Measurements from ENCODE around the gene ZNF680. TPM values are rescaled to one million over a fixed set of nuclear protein-coding genes. Genes with fewer than 3 reads are reported as not detected.

ZNF680 gene
- total RNA-seq, 1 donor from 2014 or later = not detected

DNA sequence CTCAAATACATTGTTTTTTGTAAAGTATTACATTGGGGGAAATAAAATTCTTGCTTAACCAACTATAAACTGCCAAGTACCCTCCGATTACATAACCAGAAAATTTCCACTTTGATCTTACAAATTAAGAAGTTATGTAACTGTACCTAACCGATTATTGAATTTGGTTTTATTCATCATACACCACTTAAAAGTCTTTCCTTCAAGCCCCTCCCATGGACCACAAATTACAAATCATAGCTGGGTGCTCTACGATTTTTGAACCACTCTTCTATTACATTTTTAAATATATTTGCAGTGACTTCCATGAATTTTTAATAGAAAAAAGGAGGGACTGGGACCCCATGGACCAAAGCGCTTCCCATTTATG, 630 bp downstream of the ZNF680 start:
- TF ChIP-seq EZH2phosphoT487 (IDR thresholded peaks at IDR 0.05) (no peak), EZH2 (IDR thresholded peaks at IDR 0.05) (no peak)
- TF ChIP-seq, protein P1, sequence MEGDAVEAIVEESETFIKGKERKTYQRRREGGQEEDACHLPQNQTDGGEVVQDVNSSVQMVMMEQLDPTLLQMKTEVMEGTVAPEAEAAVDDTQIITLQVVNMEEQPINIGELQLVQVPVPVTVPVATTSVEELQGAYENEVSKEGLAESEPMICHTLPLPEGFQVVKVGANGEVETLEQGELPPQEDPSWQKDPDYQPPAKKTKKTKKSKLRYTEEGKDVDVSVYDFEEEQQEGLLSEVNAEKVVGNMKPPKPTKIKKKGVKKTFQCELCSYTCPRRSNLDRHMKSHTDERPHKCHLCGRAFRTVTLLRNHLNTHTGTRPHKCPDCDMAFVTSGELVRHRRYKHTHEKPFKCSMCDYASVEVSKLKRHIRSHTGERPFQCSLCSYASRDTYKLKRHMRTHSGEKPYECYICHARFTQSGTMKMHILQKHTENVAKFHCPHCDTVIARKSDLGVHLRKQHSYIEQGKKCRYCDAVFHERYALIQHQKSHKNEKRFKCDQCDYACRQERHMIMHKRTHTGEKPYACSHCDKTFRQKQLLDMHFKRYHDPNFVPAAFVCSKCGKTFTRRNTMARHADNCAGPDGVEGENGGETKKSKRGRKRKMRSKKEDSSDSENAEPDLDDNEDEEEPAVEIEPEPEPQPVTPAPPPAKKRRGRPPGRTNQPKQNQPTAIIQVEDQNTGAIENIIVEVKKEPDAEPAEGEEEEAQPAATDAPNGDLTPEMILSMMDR (IDR thresholded peaks at IDR 0.05) = no peak
- Histone ChIP-seq H3K27me3 (no peaks in the 10 kb centered on the region), H3K9me3 (ENCODE audit: low read depth) (peaks cover 15% of the 10 kb centered on the region), H3K27ac (no peak overlapping the region), H3K4me2 (no peak overlapping the region), H3K4me3 (no peak overlapping the region), H3F3A (ENCODE audit: low read depth) (no peaks in the 10 kb centered on the region), H3K36me3 (peaks cover 3% of the 10 kb centered on the region), H3K9ac (no peak overlapping the region), H3K4me1 (no peaks in the 10 kb centered on the region), H4K20me1 (ENCODE audit: low read depth) (no peaks in the 10 kb centered on the region), H3K79me2 (ENCODE audit: low read depth) (no peaks in the 10 kb centered on the region), H2AFZ (replicated peaks) (no peak overlapping the region)
- peaks cover 51% of the 10 kb centered on the region for H3K9me3 Mint-ChIP-seq
- no peaks in the 10 kb centered on the region for H3K4me1 Mint-ChIP-seq
- no peak for DNase-seq (ENCODE audit: low spot score)
- H3K27me3 Mint-ChIP-seq (ENCODE audit: insufficient read depth, low read depth) = peaks cover 8% of the 10 kb centered on the region
- peak overlapping the region; percentile 97 for H3K4me3 Mint-ChIP-seq
- H3K36me3 Mint-ChIP-seq = peaks cover 22% of the 10 kb centered on the region
- H3K27ac Mint-ChIP-seq = no peak overlapping the region

GRCh38 chr7:64559206-64559605, 3.7 kb downstream of the ZNF680 start:
- no peak overlapping the region for H3K27ac ChIP-seq
- peaks cover 43% of the 10 kb centered on the region for H3K36me3 Mint-ChIP-seq
- H3K4me3 ChIP-seq = no peak overlapping the region
- no peaks in the 10 kb centered on the region for H3K4me1 Mint-ChIP-seq
- no peaks in the 10 kb centered on the region for H3K36me3 ChIP-seq
- no peaks in the 10 kb centered on the region for H3K27me3 ChIP-seq
- no peak for DNase-seq (ENCODE audit: low spot score)
- TF ChIP-seq EZH2 (IDR thresholded peaks at IDR 0.05) = no peak
- TF ChIP-seq, protein P1 (IDR thresholded peaks at IDR 0.05) = no peak
- no peak for TF ChIP-seq EZH2phosphoT487 (IDR thresholded peaks at IDR 0.05)
- H3K4me1 ChIP-seq = no peaks in the 10 kb centered on the region
- no peak overlapping the region for H3K27ac Mint-ChIP-seq
- H3K9me3 ChIP-seq (ENCODE audit: low read depth) = peaks cover 28% of the 10 kb centered on the region
- peaks cover 66% of the 10 kb centered on the region for H3K9me3 Mint-ChIP-seq
- H3K9ac ChIP-seq = no peak overlapping the region
- no peaks in the 10 kb centered on the region for H4K20me1 ChIP-seq (ENCODE audit: low read depth)
- peaks cover 9% of the 10 kb centered on the region for H3K27me3 Mint-ChIP-seq (ENCODE audit: insufficient read depth, low read depth)
- no peaks in the 10 kb centered on the region for H3F3A ChIP-seq (ENCODE audit: low read depth)
- H2AFZ ChIP-seq (replicated peaks) = no peak overlapping the region
- no peaks in the 10 kb centered on the region for H3K79me2 ChIP-seq (ENCODE audit: low read depth)
- H3K4me3 Mint-ChIP-seq = no peak overlapping the region
- H3K4me2 ChIP-seq = no peak overlapping the region

- Mint-ChIP-seq H3K27me3 (ENCODE audit: insufficient read depth, low read depth) (peaks cover 9% of the 10 kb centered on the region), H3K27ac (no peak overlapping the region), H3K4me1 (no peaks in the 10 kb centered on the region), H3K9me3 (peaks cover 63% of the 10 kb centered on the region), H3K36me3 (peaks cover 43% of the 10 kb centered on the region), H3K4me3 (no peak overlapping the region)
- no peaks in the 10 kb centered on the region for H4K20me1 ChIP-seq (ENCODE audit: low read depth)
- no peaks in the 10 kb centered on the region for H3K36me3 ChIP-seq
- no peak overlapping the region for H3K4me3 ChIP-seq
- H3F3A ChIP-seq (ENCODE audit: low read depth) = no peaks in the 10 kb centered on the region
- H3K27ac ChIP-seq = no peak overlapping the region
- no peak for DNase-seq (ENCODE audit: low spot score)
- H3K79me2 ChIP-seq (ENCODE audit: low read depth) = no peaks in the 10 kb centered on the region
- no peak overlapping the region for H2AFZ ChIP-seq (replicated peaks)
- H3K4me2 ChIP-seq = no peak overlapping the region
- H3K9ac ChIP-seq = no peak overlapping the region
- no peaks in the 10 kb centered on the region for H3K27me3 ChIP-seq
- TF ChIP-seq, protein P1 (IDR thresholded peaks at IDR 0.05) = no peak
- TF ChIP-seq EZH2 (IDR thresholded peaks at IDR 0.05) (no peak), EZH2phosphoT487 (IDR thresholded peaks at IDR 0.05) (no peak)
- no peaks in the 10 kb centered on the region for H3K4me1 ChIP-seq
- peaks cover 26% of the 10 kb centered on the region for H3K9me3 ChIP-seq (ENCODE audit: low read depth)
Measured at GRCh38 chr7:64558781-64559180, 4.1 kb downstream of the ZNF680 start.

All from neural progenitor cell (in vitro differentiated cells).